GM21619 (cell line): Measurements from ENCODE around the gene FBXO48.

Source experiments
- ATAC-seq: cut with Tn5 transposase; IDR thresholded peaks from one replicate; pipeline ENCODE4 v1.9.1; 2021; ENCODE audit not compliant: unreplicated experiment

FBXO48 gene

GRCh38 chr2:68414876-68415275 lies 52.2 kb downstream of the FBXO48 start:
- ATAC-seq = no peak

GRCh38 chr2:68414452-68414851 lies 52.6 kb downstream of the FBXO48 start:
- ATAC-seq = no peak

GRCh38 chr2:68413466-68413865 lies 53.6 kb downstream of the FBXO48 start:
- no peak for ATAC-seq

GRCh38 chr2:68412127-68412819 lies 54.8 kb downstream of the FBXO48 start:
- ATAC-seq = peak; percentile 29

GRCh38 chr2:68411397-68412126 lies 55.5 kb downstream of the FBXO48 start:
- peak; percentile 95 for ATAC-seq
